GM19463 (cell line): ENCODE results near the gene SUPT3H.
A peak's percentile ranks its signal among the peaks of the same experiment; 100 is the strongest.

Experiments
- ATAC-seq: cut with Tn5 transposase; IDR thresholded peaks from one replicate; pipeline ENCODE4 v1.9.1; 2021; ENCODE audit warnings: mild to moderate bottlenecking, moderate library complexity; ENCODE audit not compliant: unreplicated experiment

SUPT3H gene

DNA sequence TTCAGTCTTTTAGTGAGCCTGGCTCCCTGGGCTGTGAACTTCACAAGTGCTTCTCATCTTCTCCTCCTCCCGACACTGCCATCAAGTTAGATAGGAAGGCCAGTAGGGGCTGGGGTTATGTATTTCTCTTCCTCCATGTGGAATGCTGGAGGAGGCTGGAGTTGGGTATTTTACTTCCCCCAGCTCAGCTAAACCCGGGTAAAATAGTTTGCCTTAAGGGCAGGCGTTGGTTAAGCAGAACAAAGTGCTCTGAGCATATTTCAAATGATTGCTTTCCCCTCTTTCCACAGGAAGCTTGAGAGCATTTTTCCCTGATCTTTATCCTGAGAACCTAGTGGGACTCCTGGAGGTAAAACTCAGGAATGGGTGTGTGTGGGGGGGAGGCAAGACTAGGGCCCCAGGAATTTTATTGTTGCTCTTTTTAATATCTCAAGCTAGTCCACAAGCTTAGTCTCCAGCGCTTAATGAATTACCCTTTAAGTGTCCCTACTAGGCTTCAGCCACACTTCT is 16.9 kb upstream of the SUPT3H start:
- no peak for ATAC-seq

DNA sequence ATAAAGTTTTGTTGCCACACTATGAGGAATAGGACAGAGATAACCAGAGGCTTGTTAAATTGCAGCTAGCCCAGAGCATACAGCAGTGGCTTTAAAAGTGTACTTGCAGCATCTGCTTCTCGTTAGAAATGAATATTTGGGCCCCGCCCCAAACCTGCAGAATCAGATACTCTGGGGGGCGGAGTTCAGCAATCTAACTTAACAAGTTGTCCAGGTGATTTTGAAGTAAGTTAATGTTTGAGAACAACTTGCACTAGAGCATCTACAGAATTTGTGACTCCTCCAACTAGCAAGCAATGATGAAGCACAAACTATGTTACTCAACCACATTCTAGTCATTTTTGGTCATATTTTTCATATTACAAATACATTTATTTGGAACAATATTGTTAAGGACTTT is 10.6 kb upstream of the SUPT3H start:
- ATAC-seq, result no peak

DNA sequence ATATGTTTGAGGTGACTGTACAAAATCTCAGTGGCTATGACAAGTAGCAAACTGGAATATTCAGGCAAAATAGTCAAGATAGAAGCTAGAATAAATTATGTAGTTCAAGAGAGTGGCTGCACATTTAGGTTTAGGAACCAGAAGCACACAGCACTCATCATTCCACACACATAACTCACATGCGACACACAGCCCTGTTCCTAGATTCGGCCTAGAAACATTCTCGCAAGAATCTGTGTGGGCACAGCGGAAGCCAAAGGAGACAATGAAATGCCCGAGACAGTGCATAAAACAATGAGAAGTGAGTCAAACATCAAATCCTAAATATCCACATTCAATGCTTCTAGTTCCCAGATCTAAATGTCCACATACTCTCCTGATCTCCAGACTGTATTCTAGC is 9.5 kb upstream of the SUPT3H start:
- no peak for ATAC-seq

DNA sequence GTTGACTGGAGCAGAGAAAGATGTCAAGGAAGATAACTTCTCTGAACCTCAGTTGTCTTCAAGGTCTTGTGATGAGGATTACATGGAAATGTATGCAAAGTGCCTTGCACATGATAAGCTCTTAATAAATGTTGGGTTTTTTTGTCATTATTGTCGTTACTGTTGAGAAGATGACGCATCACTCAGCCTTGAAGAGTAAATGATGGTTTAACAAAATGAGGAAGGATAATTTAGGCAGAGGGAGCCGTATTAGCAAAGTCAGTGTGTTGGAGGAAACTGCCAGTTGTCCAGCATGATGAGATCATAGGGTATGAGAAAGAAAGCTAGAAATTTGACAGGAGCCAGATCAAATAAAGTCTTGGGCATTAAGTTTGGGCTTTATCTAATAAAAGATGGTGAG is 8.8 kb upstream of the SUPT3H start:
- ATAC-seq, result no peak

DNA sequence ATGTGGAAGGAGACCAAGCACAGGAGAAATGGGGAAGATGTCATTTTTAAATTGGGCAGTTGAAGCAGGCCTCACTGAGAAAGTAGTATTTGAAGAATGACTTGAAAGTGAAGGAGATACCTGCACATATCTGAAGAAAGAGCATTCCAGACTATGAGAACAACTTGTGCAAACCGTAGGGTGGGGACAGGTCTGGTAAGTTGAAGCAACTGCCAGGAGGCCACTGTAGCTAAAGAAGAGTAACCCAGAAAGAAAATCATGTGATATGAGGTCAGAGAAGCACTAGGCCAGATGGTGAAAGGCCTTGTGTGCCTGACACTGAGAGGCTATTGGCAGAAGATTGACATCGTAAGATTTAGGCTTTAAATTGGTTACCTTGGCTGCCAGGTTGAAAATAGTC is 4.7 kb upstream of the SUPT3H start:
- ATAC-seq, result no peak

DNA sequence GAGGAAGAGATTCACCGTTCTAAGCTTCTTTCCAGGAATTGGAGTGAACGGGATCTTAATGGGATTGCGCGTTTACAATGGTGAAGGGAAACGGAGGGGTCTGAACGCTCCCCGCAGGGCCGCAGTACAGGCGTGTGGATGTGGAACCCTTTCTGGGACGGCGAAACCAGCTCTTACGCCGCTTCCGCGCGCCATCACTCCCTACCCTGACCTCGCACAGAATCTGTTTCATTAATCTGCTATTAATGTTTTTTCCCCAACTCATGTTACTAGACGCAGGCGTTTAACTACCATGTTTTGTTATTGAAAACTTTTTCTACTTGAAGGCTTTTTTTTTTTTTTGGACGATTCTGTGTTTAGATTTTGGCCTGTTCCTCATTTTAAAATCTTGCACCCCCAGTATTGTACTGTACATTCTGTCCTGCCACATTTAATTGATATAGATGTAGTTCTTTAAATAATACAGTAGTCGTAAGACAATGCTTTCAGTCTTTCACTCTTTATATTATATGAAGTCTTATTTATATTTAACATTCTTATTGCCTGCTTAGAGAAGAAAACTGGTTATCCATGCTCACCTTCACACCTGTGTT is 696 bp upstream of the SUPT3H start:
- peak; percentile 18 for ATAC-seq

DNA sequence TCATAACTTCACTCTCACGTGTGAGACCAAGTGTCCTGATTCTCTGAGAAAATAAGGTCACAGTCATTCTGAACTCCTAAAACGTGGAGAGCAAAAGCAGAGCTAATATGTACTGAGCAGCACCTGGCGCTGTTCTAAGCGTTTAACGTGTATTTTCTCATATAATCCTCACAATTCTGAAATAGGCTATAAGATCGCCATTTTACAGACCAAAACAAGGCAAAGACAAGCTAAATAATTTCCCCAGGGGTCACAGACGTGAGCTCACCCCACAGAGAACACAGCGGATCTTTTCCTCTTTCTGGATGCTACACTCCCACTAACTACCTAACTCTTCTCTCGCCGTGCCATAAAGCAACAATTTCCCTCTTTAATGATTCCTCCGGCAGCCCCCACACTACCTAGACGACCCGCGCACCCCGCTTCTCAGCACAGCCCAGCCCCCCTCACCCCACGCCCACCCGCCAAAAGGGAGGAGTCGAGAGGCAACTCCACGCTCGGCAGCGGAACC is 636 bp downstream of the SUPT3H start:
- no peak for ATAC-seq

DNA sequence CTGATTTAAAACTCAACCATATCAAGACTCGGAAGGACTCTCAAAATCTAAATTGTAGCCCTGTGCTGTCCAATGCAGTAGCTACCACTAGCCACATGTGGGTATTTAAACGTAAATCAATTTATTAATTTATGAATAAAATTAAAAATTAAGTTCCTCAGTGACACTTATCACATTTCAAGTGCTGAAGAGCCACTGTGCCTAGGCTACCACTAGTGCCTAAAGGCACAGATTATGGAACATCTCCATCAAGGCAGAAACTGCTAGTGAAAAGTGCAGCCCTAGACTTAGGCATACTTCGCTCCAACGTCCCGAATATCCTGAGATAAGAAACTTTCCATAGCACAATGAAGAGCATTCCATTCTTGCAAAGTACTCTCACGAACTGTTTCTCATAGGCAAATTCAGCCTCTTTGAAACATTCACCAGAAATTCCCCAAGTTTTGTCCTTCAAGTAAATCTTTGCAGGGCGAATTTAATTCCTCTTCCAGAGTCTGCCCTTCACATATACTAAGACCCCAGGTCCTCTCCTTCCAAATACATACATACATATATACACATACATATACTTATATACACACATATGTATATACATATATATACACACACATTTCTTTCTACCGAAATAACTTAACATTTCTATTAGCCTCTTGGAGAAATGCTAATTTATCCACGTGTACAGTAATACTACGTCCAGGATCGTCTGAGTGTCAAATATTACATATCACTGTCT is 1.3 kb downstream of the SUPT3H start:
- ATAC-seq, result no peak

DNA sequence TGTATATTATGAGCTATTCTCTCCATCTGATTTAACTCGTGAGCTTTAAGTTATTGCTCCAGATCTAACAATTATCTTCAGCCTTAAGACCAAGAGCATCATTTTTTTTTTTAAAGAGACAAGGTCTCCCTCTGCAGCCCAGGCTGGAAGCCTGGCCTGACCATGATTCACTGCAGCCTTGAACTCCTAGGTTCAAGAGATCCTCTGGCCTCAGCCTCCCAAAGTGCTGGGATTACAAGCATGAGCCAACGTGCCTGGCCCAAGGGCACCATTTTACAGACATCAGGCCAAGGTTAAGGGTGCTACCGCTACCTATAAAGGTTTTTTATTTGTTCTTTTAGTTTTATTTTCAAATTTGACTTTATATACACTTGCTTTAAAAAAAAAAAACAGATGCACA is 2.3 kb downstream of the SUPT3H start:
- no peak for ATAC-seq

DNA sequence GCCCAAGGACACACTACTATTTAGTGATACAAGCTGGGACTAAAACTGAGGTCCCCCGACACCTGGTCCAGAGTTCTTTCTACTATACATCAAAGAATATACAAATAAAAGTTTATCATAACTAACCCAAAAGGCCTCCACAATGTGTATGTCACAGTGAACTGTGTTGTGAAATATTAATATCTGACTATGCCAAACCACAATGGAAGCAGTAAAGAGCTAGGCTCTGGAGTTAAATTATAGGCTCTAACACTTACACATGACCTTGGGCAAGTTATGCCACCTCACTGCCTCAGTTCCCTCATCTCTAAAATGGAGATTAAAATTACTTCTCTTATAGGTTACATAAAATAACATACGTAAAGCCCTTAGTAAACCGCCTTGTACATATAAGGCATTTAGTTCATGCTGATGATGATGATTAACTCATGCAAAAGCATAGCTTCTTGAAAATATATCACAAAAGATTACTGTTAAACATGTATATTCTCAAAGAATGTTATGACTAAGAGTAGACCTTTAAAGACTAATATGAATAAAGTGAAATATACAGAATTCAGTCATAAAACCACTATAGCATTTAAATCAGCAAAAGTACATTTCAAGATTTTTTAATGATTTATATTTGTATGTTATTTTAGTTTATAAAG is 5.7 kb downstream of the SUPT3H start:
- no peak for ATAC-seq

DNA sequence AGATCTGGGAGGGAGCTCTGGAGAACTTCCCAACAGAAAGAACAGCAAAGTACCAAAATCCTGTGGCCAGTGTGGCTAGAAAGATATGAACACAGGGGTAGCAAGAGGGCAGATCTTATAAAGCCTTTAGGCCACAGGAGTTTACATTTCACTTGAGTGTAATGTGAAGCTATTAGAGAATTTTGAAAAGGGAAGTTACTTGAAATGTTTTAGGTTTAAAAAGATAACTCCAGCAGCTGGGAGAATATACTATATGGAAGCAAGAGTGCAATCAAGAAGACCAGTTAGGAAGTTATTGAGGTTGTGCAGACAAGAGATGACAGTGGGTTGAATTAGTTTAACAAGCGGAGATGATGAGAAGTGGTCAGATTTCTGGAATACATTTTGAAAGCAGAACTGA is 7.9 kb downstream of the SUPT3H start:
- ATAC-seq, result no peak

DNA sequence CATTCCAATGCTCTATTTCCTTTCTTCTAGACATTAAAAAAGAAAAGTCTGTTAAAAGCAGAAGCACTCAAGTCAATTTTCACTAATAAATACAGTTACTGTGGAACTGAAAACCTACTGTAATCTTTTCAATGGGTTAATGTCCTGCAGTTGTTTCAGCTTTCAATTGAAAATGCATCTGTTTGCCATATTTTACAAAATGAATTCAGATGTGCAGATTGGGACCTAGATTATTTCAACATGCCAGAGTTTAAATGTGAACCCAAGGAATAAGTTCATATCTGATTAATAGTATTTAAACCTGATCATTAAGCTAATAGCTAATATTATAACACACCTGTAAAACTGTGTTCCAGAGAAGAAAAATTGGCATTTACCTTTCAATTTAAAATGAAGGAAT is 9.7 kb downstream of the SUPT3H start:
- no peak for ATAC-seq

DNA sequence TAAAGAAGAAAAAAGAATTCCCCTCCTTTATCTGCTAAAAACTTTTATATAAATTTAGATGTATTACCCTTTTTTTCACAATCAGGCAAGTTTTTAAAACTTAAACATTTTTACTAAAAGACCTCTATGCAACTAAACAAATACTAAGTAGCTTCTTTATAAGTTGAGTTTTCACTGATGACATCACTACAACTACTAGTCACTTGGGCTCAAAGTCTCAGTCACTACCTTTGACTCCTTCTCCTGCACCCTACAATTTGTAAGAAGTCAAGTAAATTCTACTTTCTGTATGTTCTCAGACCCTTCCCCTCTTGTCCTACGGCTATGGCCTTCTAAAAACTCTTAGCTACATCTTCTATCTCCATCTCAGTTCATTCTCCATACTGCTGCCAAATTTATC is 11.2 kb downstream of the SUPT3H start:
- ATAC-seq, result no peak

DNA sequence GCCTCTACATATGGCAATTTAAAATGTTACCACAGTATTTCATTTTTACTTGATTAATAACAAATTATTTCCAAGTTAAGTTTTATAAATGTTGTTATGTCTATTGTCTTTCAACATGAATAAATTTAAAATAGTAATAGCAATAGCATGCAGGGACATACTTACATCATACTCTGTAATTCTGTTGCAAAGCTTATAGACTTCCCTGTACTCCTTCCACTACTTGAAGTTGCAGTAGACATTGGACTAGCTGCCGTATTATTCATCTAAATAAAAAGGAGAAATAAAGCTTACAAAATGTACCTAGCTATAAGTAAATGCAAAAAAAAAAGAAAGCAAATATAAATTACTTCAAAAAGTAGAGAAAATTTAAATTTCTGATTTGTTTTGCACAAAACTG is 12.7 kb downstream of the SUPT3H start:
- ATAC-seq, result no peak

DNA sequence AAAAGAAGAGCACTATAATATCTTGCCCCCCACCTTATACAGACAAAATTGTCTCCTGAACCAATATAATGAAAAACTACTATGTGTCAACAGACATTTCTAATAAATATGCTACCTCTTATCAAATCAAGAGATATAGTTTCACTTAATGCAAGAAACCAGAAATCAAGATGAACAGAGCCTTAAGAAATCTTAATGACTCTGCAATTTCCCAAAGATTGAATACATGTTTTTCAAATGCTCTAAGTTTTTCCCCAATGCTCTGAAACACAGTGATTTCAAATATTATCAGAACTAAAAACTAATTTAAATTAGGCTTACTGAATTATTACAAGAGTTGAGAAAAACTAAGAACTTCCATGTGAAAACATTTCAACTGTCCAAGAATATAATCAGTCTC is 13.3 kb downstream of the SUPT3H start:
- no peak for ATAC-seq

DNA sequence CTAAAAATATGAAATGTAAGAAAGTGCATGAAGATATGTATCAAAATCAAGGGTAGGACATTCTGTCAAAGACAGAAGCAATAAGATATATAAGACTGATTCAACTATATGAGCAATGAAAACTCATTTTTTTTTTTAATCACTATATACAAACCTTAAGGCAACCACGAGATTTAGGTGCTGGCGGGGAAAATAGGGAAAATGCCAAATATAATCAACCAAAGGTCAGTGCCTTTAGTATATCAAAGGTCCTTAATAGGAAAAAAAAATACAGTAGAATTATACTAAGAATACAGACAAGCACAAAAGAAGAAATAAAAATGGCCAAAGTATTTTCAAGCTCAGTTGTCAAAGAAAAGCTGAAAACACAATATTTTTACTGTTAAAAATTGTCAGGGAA is 24.1 kb downstream of the SUPT3H start:
- ATAC-seq, result no peak

DNA sequence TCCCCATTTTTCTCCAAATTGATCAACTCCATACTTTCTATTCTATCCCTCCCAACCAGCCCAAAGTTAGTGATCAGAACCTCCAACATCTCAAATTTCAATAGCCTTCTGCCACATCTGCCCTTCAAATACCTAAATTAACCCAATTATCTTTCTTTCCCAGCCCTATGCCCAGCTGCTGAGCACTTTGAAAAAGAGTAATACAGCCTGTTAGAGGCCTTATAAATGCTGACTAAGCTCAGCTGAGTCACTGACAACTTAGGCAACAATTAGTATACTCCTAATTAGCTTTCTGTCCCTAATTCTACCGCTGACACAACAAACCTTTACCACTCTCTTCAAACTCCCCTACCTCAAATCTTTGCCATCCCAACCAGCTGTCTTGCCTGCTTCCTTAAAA is 26.1 kb downstream of the SUPT3H start:
- ATAC-seq, result no peak

DNA sequence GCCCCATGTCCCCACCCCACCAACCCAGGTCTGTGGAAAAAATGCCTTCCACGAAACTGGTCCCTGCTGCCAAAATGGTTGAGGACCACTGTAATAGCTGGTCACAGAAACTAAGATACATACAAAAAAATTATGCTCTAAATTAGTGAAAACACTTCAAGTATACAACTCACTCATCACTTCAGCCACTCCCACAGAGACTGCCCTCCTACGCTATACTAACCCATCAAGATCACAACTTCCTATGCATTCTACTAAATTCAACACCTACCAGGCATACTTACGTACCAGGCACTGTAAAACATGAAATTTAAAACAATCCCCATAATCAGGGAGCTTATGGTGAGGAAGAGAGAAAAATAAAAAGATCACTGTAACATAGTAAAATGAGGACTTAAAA is 26.7 kb downstream of the SUPT3H start:
- no peak for ATAC-seq

DNA sequence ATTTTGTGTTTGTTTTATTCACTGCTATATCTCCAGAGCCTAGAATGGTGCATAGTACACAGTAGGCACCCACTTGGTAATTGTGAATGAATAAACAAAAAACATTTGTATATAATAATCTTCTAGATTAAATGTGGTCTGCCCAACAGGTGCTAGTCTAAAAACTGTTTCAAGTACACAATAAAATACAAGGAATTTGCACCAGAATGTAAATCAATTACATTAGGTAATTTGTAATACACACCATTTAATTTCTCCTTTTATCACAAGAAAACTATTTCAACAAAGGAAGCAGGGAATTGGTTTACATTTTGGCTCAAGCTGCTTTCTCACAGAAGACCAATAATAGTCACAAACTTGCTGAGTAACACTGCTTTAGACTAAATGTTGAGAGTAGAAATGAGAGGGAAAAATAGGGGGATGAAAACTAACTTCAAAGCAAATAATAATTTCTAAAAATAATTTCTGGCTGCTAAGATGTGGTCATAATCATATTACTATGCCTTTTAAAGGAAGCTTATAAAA is 27.5 kb downstream of the SUPT3H start:
- ATAC-seq, result no peak

DNA sequence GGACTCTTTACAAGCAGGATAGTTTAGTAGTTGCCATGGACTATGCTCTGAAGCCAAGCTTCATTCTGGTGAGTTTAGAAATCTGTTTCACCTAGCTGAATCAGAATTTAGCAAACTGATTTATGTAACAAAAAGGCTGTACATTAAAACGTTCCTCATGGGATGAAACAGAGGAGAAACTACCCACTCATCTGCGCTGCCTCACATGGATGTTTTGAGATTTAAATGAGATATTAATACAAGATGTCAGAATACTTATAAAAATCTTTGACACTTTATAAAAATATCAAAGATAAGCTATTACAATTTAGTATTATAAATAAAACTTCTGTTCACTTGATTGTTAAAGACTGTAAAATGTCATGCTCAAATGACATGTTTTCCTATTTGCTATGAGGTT is 32.8 kb downstream of the SUPT3H start:
- no peak for ATAC-seq

DNA sequence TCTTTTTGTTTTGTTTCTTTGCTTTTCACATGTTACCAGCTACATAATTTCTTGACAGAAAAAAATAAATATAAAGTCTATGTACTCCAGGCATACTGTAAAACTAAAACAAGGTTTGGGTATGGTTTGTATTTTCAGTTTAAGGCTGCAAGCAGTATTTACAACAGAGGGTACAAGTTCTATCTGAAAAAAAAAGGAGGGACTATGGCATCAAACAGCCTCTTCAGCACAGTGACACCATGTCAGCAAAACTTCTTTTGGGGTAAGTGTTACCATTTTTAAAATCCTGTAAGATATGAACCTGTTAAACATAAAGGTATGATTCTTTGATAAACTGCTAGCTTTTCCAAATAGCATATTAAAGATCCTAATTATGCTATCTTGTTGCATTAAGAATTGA is 49.2 kb downstream of the SUPT3H start:
- ATAC-seq, result no peak

DNA sequence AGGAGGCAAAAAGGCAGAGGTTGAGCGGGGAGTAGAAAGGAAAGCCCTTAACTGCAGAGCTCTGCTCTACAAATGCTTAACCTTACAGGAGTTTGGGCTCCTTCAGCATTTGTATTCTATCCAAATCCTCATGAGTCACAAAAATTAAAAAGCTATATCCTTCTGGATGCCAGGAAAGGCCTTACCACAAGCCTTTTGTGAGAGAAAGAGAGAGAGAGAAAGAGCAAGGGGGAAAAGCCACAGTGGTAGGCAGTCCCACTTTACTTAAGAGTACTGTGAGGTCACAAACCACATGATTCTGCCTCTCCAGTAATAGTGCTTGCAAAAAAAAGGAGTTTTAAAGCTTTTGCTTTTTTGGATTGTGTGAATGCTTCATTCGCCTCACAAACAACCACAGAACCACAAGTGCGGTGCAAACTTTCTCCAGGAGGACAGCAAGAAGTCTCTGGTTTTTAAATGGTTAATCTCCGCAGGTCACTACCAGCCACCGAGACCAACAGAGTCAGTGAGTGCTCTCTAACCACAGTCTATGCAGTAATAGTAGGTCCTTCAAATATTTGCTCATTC is 49.7 kb downstream of the SUPT3H start, which contains the start of gene RUNX2:
Gene RUNX2, plus strand, starts transcription at position 375 of the 567 bp plus-strand sequence. CDS start 397 bp downstream, outside the sequence.
- ATAC-seq, result no peak
